ENCODE data around the gene ICOS. TPM values are rescaled to one million over a fixed set of nuclear protein-coding genes. Genes with fewer than 3 reads are reported as not detected.

Gene ICOS
- total and polyA plus RNA-seq, 9 of the 15 experiments (the other 6 are each of a cell fraction or from before 2014, with no cell fraction given) = not detected

DNA sequence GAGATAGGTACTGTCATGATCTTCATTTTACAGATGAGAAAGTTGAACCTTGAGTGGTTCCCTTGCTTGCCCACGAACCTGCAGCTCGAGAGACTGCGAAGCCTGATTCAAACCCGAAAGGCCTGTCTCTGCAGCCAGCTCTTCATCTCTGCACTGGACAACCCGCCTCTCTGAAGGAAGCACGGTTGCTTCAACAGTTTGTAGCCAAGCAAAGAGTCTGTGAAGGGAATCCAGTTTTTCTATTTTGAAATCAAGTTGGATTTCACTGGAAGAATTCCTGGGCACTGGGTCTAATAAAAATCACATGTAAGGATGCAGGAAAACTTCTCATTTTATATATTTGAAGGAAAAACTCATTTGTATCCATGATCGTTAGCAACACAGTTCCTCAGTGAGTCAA lies 21.3 kb upstream of the ICOS start:
- 1% methylated on average over 7 of the region's 7 CpGs for WGBS (ENCODE audit: insufficient coverage, low coverage, missing lambda C conversion rate)
- H2AFZ ChIP-seq (ENCODE audit: low read depth, low read length) = no peak overlapping the region
- in situ Hi-C loops (cut with MboI) = no loop called here
- FAIRE-seq (no peak), ATAC-seq (no peak), DNase-seq (ENCODE audit: extremely low read depth in 1 of 4, low spot score in 3 of 4) (no peak)
- no peak overlapping the region for H3K9ac ChIP-seq (ENCODE audit: insufficient read depth in 1 of 2, low read depth in 2 of 2, low read length in 2 of 2)
- no peaks in the 10 kb centered on the region for H3K79me2 ChIP-seq (ENCODE audit: control insufficient read depth, insufficient read depth, low read length)
- H3K9me1 ChIP-seq (ENCODE audit: control insufficient read depth, insufficient read depth, low read length) = no peaks in the 10 kb centered on the region
- no peaks in the 10 kb centered on the region for H3K9me3 ChIP-seq (replicated peaks; ENCODE audit: control insufficient read depth, insufficient read depth, low read depth, low read length)
- H3K27ac ChIP-seq (ENCODE audit: extremely low read depth, low read depth, low read length) = no peak overlapping the region
- no peak overlapping the region for H3K4me2 ChIP-seq (ENCODE audit: insufficient read depth, low read length)
- ChIA-PET POLR2A (interaction anchor here (0.6 kb wide), 1 partner anchor 10 kb away, joined by 4 read pairs; no protein-coding TSS in a partner anchor), CTCF (ENCODE audit: low intra/inter-chr PET ratio) (no interaction called here)
- no peaks in the 10 kb centered on the region for H3K36me3 ChIP-seq (ENCODE audit: control insufficient read depth, insufficient read depth, low read length)
- TF ChIP-seq ZC3H11A (IDR thresholded peaks at IDR 0.05; ENCODE audit: low read depth, low read length) (no peak), JUND (IDR thresholded peaks at IDR 0.05; ENCODE audit: borderline replicate concordance, low read depth, low read length) (no peak), JUND (tag; IDR thresholded peaks at IDR 0.05; ENCODE audit: borderline replicate concordance, low read depth, low read length) (no peak), GATAD2B (IDR thresholded peaks at IDR 0.05; ENCODE audit: borderline replicate concordance) (no peak), SP1 (CRISPR knock-in tag; IDR thresholded peaks at IDR 0.05) (no peak), PTTG1 (tag; IDR thresholded peaks at IDR 0.05; ENCODE audit: low read depth) (no peak), ZBTB2 (IDR thresholded peaks at IDR 0.05) (no peak)
- H3K27me3 ChIP-seq (ENCODE audit: control insufficient read depth in 2 of 2, insufficient read depth in 2 of 2, low read length in 2 of 2) = no peaks in the 10 kb centered on the region; a peak in 2 of 5 replicates
- no TSS peak for BruUV-seq (replicated peaks)
- intact Hi-C loops (cut with micrococcal nuclease) = no loop called here
- no peak overlapping the region for H3K4me3 ChIP-seq
- H3K4me1 ChIP-seq (replicated peaks in 1 of 2; ENCODE audit: control insufficient read depth in 2 of 2, insufficient read depth in 2 of 2, low read length in 2 of 2) = no peaks in the 10 kb centered on the region
- no peaks in the 10 kb centered on the region for H4K20me1 ChIP-seq (replicated peaks; ENCODE audit: control insufficient read depth, insufficient read depth, low read length)

Measured in K562 (cell line).